ENCODE measurements around the gene CTSE. TPM values are rescaled to one million over a fixed set of nuclear protein-coding genes. Genes with fewer than 3 reads are reported as not detected.

Gene CTSE
- total and polyA plus RNA-seq, 9 of the 15 experiments (the other 6 are each of a cell fraction or from before 2014, with no cell fraction given) = 0.04 to 0.18 (median 0.09) TPM; not detected in 4

DNA sequence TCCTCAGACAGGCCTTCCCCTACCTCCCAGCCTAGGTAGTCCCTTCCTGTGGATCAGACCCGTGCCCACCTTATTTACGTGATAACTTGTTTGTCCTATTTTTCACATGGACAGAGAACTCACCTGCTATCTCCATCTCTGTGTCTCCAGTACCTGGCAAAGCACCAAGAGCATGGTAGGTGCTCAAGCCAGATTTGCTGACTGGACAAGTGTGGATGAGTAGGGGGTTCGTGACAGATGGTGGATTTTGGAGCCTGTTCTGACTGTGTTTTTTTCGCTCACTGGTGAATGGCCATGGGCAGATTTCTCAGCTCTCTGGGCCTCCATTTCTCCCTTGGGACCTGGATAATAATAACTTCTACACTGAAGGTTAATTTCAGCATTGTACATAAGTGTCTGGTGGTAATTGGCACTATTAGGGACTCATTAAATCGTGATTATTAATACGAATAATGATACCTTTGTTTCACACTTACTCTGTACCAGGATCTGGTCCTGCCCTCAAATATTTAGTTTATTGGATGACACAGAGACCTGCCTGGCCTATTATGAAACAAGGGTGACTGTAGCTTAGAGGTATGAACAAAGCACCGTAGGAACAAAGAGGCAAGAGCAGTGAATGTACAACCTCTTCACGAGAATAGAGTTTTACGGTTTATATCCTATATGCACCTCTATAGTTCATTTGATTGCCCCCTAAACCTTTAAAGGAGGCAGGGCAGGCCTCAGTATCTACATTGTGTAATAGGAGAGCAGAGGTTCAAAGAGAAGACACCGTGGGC lies 56.0 kb downstream of the CTSE start (continued):
- TF ChIP-seq, protein P1, sequence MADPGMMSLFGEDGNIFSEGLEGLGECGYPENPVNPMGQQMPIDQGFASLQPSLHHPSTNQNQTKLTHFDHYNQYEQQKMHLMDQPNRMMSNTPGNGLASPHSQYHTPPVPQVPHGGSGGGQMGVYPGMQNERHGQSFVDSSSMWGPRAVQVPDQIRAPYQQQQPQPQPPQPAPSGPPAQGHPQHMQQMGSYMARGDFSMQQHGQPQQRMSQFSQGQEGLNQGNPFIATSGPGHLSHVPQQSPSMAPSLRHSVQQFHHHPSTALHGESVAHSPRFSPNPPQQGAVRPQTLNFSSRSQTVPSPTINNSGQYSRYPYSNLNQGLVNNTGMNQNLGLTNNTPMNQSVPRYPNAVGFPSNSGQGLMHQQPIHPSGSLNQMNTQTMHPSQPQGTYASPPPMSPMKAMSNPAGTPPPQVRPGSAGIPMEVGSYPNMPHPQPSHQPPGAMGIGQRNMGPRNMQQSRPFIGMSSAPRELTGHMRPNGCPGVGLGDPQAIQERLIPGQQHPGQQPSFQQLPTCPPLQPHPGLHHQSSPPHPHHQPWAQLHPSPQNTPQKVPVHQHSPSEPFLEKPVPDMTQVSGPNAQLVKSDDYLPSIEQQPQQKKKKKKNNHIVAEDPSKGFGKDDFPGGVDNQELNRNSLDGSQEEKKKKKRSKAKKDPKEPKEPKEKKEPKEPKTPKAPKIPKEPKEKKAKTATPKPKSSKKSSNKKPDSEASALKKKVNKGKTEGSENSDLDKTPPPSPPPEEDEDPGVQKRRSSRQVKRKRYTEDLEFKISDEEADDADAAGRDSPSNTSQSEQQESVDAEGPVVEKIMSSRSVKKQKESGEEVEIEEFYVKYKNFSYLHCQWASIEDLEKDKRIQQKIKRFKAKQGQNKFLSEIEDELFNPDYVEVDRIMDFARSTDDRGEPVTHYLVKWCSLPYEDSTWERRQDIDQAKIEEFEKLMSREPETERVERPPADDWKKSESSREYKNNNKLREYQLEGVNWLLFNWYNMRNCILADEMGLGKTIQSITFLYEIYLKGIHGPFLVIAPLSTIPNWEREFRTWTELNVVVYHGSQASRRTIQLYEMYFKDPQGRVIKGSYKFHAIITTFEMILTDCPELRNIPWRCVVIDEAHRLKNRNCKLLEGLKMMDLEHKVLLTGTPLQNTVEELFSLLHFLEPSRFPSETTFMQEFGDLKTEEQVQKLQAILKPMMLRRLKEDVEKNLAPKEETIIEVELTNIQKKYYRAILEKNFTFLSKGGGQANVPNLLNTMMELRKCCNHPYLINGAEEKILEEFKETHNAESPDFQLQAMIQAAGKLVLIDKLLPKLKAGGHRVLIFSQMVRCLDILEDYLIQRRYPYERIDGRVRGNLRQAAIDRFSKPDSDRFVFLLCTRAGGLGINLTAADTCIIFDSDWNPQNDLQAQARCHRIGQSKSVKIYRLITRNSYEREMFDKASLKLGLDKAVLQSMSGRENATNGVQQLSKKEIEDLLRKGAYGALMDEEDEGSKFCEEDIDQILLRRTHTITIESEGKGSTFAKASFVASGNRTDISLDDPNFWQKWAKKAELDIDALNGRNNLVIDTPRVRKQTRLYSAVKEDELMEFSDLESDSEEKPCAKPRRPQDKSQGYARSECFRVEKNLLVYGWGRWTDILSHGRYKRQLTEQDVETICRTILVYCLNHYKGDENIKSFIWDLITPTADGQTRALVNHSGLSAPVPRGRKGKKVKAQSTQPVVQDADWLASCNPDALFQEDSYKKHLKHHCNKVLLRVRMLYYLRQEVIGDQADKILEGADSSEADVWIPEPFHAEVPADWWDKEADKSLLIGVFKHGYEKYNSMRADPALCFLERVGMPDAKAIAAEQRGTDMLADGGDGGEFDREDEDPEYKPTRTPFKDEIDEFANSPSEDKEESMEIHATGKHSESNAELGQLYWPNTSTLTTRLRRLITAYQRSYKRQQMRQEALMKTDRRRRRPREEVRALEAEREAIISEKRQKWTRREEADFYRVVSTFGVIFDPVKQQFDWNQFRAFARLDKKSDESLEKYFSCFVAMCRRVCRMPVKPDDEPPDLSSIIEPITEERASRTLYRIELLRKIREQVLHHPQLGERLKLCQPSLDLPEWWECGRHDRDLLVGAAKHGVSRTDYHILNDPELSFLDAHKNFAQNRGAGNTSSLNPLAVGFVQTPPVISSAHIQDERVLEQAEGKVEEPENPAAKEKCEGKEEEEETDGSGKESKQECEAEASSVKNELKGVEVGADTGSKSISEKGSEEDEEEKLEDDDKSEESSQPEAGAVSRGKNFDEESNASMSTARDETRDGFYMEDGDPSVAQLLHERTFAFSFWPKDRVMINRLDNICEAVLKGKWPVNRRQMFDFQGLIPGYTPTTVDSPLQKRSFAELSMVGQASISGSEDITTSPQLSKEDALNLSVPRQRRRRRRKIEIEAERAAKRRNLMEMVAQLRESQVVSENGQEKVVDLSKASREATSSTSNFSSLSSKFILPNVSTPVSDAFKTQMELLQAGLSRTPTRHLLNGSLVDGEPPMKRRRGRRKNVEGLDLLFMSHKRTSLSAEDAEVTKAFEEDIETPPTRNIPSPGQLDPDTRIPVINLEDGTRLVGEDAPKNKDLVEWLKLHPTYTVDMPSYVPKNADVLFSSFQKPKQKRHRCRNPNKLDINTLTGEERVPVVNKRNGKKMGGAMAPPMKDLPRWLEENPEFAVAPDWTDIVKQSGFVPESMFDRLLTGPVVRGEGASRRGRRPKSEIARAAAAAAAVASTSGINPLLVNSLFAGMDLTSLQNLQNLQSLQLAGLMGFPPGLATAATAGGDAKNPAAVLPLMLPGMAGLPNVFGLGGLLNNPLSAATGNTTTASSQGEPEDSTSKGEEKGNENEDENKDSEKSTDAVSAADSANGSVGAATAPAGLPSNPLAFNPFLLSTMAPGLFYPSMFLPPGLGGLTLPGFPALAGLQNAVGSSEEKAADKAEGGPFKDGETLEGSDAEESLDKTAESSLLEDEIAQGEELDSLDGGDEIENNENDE (IDR thresholded peaks at IDR 0.05; ENCODE audit: low read depth, low read length) = no peak
